Measurements from ENCODE around the gene RIT2.
"Not testable (repeated sequence)": the region's sequence is repeated elsewhere in the genome, so short reads cannot be mapped to it uniquely, and the experiment has no call there.

RIT2 gene

DNA sequence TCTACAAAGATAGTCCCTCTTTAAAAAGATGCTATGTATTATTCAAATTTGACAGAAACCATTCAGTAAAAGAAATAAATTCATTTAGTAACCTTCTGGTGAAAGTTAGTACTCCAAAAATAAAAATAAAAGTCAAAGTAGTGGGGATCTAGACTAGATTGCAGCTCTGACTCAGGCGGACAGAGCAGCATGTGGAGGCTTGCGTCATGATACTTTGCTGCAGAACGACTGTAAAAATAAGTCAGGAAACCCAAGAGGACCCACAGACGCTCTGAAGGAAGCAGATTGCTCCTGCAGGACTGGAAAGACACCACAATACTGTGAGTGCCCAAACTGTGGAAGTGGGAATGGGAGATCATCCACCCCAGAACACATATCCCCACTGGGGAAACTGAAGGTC, 301.9 kb downstream of the RIT2 start:
- no peak for FAIRE-seq
- DNase-seq (ENCODE audit: insufficient read length, low spot score): no peak
- TF ChIP-seq PAX5 (IDR thresholded peaks at IDR 0.05; ENCODE audit: insufficient read depth, low read length, severe bottlenecking) (no peak), POU2F2 (IDR thresholded peaks at IDR 0.05; ENCODE audit: low read depth, low read length) (no peak), TAF1 (IDR thresholded peaks at IDR 0.05; ENCODE audit: low read depth, low read length) (no peak), POLR2A (IDR thresholded peaks at IDR 0.05; ENCODE audit: low read depth, low read length) (no peak), POLR2AphosphoS5 (IDR thresholded peaks at IDR 0.05; ENCODE audit: low read depth, low read length) (no peak), SPI1 (IDR thresholded peaks at IDR 0.05; ENCODE audit: low read depth, low read length) (no peak)

DNA sequence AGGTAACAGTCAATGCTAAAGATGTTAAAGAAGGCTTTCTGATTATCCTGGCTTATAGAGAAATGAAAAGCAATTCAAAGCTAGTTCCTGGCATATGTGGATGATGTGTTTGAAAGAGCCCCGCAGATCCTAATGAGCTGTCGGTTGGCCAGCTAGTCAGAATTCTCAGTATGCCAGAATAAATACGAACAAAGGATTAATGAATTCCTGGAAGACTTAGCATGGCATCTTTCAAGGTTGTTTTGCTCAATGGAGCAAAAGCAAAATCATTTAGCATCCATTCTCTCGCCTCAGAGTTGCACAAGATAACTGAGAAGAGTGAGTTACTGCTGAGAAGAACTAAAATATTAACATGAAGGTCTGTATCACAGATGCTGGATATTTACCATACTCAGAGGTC, 307.6 kb downstream of the RIT2 start:
- no peak for TF ChIP-seq POLR2AphosphoS5 (IDR thresholded peaks at IDR 0.05; ENCODE audit: low read depth, low read length)
- no peak for TF ChIP-seq PAX5 (IDR thresholded peaks at IDR 0.05; ENCODE audit: insufficient read depth, low read length, severe bottlenecking)
- no peak for TF ChIP-seq POLR2A (IDR thresholded peaks at IDR 0.05; ENCODE audit: low read depth, low read length)
- FAIRE-seq (no peak), DNase-seq (ENCODE audit: insufficient read length, low spot score) (no peak)

DNA sequence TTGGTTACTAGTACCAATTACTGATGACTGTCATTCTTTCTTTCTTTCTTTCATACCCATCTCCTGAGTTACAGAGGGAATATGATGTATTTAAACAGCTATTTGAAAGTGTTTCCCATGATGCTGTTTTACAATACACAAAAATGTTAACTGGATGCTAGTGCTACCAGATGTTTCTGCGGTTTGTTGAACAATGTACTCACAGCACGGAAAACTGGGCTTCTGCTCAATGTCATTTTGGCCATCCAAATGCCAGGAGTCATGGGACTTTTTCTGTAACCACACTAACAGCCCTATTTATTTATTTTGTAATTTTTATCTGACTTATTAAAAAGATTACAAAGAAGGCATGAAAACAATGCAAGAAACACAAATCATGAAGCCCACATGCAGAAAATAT, 313.8 kb downstream of the RIT2 start:
- FAIRE-seq (no peak), DNase-seq (ENCODE audit: insufficient read length, low spot score) (no peak)
- TF ChIP-seq POLR2A (IDR thresholded peaks at IDR 0.05; ENCODE audit: low read depth, low read length) (no peak), TAF1 (IDR thresholded peaks at IDR 0.05; ENCODE audit: low read depth, low read length) (no peak), PAX5 (IDR thresholded peaks at IDR 0.05; ENCODE audit: insufficient read depth, low read length, severe bottlenecking) (no peak), SPI1 (IDR thresholded peaks at IDR 0.05; ENCODE audit: low read depth, low read length) (no peak), POU2F2 (IDR thresholded peaks at IDR 0.05; ENCODE audit: low read depth, low read length) (no peak), POLR2AphosphoS5 (IDR thresholded peaks at IDR 0.05; ENCODE audit: low read depth, low read length) (no peak)

DNA sequence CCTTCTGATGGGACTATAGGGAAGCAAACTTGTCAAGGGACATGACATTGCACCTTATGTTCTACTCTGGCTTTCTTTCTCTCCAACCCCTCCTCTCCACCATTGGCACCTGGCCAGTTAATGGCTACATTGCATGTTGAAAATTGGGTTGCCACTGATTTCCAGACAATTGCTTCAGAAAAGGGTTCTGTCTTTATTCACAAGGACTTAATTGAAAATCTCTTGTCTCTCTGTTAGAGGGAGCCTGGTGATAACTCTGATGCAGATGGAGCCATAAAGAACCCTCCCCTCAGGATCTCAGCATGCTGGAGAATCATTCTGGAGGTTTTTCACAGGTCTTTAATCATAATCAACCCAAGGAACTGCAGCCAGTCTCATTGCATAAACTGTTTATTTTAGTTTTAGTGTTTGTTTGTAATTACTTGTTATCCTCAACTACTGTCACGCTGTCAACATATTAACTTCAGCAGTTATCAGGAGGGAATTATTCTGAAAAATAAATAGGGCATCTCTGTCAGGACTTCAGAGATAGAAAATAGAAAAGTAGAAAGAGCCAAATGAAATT, 316.8 kb downstream of the RIT2 start:
- DNase-seq (ENCODE audit: insufficient read length, low spot score) (no peak), FAIRE-seq (no peak)
- TF ChIP-seq SPI1 (IDR thresholded peaks at IDR 0.05; ENCODE audit: low read depth, low read length) (no peak), POLR2AphosphoS5 (IDR thresholded peaks at IDR 0.05; ENCODE audit: low read depth, low read length) (no peak), POU2F2 (IDR thresholded peaks at IDR 0.05; ENCODE audit: low read depth, low read length) (no peak), POLR2A (IDR thresholded peaks at IDR 0.05; ENCODE audit: low read depth, low read length) (no peak), TAF1 (IDR thresholded peaks at IDR 0.05; ENCODE audit: low read depth, low read length) (no peak), PAX5 (IDR thresholded peaks at IDR 0.05; ENCODE audit: insufficient read depth, low read length, severe bottlenecking) (no peak)

DNA sequence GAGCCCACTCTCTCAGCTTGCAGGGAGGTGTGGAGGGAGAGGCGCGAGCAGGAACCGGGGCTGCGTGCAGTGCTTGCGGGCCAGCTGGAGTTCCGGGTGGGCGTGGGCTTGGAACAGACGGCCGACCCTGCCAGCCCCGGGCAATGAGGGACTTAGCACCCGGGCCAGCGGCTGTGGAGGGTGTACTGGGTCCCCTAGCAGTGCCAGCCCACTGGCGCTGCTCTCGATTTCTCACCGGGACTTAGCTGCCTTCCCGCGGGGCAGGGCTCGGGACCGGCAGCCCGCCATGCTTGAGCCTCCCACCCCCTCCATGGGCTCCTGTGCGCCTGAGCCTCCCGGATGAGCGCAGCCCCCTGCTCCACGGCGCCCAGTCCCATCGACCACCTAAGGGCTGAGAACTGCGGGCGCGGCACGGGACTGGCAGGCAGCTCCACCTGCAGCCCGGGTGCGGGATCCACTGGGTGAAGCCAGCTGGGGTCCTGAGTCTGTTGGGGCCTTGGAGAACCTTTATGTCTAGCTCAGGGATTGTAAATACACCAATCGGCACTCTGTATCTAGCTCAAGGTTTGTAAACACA, 320.2 kb downstream of the RIT2 start:
- DNase-seq (ENCODE audit: insufficient read length, low spot score); FAIRE-seq: not testable (repeated sequence)

DNA sequence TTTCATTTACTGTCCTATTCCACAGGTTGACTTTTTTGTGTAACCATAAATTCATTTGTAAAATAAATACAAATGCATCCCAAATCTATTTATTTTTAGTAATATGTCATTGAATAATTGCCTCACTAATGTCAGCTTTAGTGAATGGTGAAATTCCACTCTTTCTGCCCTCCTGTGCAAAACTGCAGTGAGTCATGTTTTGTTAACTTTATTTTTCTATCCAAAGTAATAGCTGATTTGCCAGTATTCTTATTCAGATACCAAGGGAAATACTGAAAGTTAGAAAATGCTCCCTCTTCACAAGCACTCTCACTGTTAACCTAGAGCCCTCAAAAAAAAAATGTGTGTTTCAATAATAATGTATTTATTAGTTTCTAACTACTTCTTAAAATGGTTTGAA, 322.8 kb downstream of the RIT2 start:
- DNase-seq (ENCODE audit: insufficient read length, low spot score): no peak
- FAIRE-seq: no peak
- TF ChIP-seq POU2F2 (IDR thresholded peaks at IDR 0.05; ENCODE audit: low read depth, low read length): no peak
- no peak for TF ChIP-seq SPI1 (IDR thresholded peaks at IDR 0.05; ENCODE audit: low read depth, low read length)
- no peak for TF ChIP-seq PAX5 (IDR thresholded peaks at IDR 0.05; ENCODE audit: insufficient read depth, low read length, severe bottlenecking)
- TF ChIP-seq POLR2AphosphoS5 (IDR thresholded peaks at IDR 0.05; ENCODE audit: low read depth, low read length): no peak
- no peak for TF ChIP-seq TAF1 (IDR thresholded peaks at IDR 0.05; ENCODE audit: low read depth, low read length)
- no peak for TF ChIP-seq POLR2A (IDR thresholded peaks at IDR 0.05; ENCODE audit: low read depth, low read length)

DNA sequence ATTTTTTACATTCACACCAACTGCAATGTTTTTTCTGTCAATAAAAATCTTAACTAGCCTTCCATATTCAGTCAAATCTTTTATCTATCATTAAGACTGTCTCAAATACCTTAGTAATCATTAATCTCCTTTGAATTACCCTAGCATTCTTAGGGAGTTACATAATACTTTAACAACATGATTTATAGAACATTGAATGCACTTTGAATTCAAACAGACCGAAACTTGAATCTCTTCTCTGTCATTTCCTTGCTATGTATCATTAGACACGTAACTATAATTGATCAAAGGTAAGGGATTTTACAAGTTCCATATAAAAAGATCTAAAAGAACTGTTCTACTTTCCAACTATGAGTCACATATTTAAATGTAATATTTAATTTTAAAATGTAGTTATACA, 330.9 kb downstream of the RIT2 start:
- TF ChIP-seq PAX5 (IDR thresholded peaks at IDR 0.05; ENCODE audit: insufficient read depth, low read length, severe bottlenecking): no peak
- no peak for FAIRE-seq
- no peak for DNase-seq (ENCODE audit: insufficient read length, low spot score)

DNA sequence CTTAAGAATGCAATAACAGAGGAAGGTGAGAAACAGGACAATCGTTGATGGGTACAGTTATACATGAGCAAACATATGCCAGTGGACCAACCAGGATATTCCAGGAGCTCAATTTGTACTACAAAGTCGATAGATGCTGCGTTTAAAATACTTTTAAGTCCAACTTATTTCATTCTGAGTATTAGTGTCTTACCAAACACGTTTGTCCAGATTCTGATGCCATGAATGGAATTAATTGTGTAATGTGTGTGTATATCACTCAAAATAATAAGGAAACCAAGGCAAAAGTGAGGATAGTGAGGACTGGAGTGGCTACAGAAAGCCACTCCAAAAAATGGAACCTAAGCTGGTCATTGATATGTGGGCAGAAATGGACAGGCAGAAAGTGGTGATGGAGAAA, 332.6 kb downstream of the RIT2 start:
- no peak for FAIRE-seq
- no peak for DNase-seq (ENCODE audit: insufficient read length, low spot score)
- TF ChIP-seq POLR2A (IDR thresholded peaks at IDR 0.05; ENCODE audit: low read depth, low read length) (no peak), POU2F2 (IDR thresholded peaks at IDR 0.05; ENCODE audit: low read depth, low read length) (no peak), TAF1 (IDR thresholded peaks at IDR 0.05; ENCODE audit: low read depth, low read length) (no peak), PAX5 (IDR thresholded peaks at IDR 0.05; ENCODE audit: insufficient read depth, low read length, severe bottlenecking) (no peak), POLR2AphosphoS5 (IDR thresholded peaks at IDR 0.05; ENCODE audit: low read depth, low read length) (no peak), SPI1 (IDR thresholded peaks at IDR 0.05; ENCODE audit: low read depth, low read length) (no peak)

DNA sequence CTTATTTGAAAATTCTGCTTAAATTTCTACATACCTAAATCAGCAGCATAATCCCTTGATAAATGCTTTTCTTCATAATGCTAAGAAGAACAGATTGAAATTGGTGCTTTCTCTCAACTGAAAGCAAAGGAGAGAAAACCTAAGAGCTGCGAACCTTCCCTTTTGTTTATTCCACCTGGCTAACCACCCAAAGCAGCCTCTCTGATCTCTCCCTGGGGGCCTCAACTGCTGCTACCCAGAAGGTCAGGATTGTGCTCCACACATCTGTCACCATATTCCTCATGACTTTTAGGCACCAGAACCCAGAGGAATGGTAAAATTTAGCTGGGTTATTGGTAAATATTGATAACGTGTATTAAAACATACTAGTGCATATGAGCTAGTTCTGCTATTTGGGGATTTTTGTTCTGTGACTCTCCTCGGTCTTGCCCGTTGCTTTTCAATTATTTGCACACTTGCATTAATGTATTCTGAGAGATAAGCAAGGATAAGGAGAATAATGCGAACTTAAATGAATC, 334.1 kb downstream of the RIT2 start:
- DNase-seq (ENCODE audit: insufficient read length, low spot score) (no peak), FAIRE-seq (no peak)
- TF ChIP-seq PAX5 (IDR thresholded peaks at IDR 0.05; ENCODE audit: insufficient read depth, low read length, severe bottlenecking) (no peak), POLR2A (IDR thresholded peaks at IDR 0.05; ENCODE audit: low read depth, low read length) (no peak), POU2F2 (IDR thresholded peaks at IDR 0.05; ENCODE audit: low read depth, low read length) (no peak), TAF1 (IDR thresholded peaks at IDR 0.05; ENCODE audit: low read depth, low read length) (no peak), POLR2AphosphoS5 (IDR thresholded peaks at IDR 0.05; ENCODE audit: low read depth, low read length) (no peak), SPI1 (IDR thresholded peaks at IDR 0.05; ENCODE audit: low read depth, low read length) (no peak)

DNA sequence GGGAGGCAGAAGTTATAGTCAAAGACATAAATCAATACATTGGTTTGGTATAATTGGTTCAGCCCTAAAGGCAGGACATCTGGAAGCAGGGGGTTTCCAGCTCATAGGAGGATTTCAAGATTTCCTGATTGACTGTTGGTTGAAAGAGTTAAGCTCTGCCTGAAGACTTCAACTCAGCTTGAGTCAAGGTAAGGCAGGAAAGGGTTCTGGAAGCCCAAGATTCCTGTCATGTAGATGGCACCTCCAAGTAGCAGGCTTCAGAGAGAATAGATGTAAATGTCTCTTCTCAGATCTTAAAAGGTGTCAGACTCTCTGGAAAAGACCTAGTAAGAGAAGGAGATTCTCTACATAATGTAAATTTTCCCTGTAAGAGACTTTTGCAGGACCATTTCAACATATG, 335.3 kb downstream of the RIT2 start:
- no peak for FAIRE-seq
- TF ChIP-seq PAX5 (IDR thresholded peaks at IDR 0.05; ENCODE audit: insufficient read depth, low read length, severe bottlenecking) (no peak), TAF1 (IDR thresholded peaks at IDR 0.05; ENCODE audit: low read depth, low read length) (no peak), POLR2AphosphoS5 (IDR thresholded peaks at IDR 0.05; ENCODE audit: low read depth, low read length) (no peak), SPI1 (IDR thresholded peaks at IDR 0.05; ENCODE audit: low read depth, low read length) (no peak), POU2F2 (IDR thresholded peaks at IDR 0.05; ENCODE audit: low read depth, low read length) (no peak), POLR2A (IDR thresholded peaks at IDR 0.05; ENCODE audit: low read depth, low read length) (no peak)
- no peak for DNase-seq (ENCODE audit: insufficient read length, low spot score)

All from GM12891 (cell line).